Stimulated activated CD4-positive, alpha-beta T cell treated with anti-CD3 and anti-CD28 coated beads, TNF-alpha, amount 100 ng/mL, for 1 hour (primary cell): ENCODE results near the gene ZNF287.

ENCODE experiments used
- DNase-seq, 3 donors: peaks; one replicate each; pipeline ENCODE4 v3.0.0-alpha.2; 2020; ENCODE audit warnings: low read depth in 3 of 3, low spot score in 1 of 3

ZNF287 gene

DNA sequence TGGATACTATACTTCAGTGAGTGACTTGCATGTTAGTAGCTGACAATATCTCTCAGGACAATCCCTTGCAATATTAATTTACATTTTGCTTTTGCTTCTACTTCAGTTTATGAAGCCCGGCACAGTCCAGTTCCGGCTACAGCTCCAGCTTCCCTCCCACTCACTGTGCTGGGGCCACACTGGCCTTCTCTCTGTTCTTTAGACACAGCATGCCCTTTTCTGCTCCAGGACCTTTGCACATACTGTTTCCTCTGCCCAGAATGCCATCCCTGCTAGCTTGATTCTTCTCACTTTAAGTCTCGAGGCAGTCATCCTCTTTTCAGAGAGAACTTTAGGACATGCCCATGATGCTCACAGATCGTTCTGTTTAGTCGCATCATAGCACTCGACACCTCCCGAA lies 51.5 kb downstream of the ZNF287 start:
- DNase-seq: no peak

DNA sequence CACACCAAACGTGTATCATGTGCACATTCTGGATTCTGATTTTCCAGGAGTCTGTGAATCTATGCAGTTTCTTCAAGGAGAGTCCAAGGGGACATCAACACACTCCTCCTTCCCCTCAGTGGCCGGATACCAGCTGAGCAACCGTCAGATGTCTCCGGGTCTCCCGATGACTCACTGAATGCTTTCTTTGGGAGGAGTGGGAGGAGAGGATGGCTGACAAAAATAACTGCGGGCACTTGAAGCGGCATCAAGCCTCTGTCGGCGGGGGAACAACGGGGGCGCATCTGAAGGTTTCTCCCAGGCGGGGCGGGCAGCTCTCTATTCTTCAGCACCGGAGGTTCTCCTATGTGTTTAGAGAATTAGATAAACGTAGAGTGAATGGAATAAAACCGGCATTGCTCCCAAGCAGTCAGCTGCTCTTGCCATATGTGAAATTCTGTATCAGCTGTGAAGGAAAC lies 52.4 kb downstream of the ZNF287 start:
- DNase-seq: no peak

DNA sequence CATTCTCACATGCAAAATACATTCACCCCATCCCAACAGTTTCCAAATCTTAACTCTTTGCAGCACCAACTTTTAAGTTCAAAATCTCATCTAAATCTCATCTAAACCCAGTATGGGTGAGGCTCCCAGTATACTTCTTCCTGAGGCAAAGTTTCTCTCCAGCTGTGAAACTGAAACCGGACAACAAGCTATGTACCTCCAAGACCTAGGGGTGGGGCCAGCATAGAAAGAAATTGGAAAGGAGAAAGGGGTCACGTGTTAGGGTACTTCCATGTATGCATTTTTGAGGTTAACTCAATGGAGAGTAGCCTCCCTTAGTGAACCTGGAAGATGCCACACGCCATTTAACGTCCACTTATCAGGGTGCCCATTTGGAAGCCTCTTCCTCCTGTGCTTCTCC lies 53.1 kb downstream of the ZNF287 start:
- DNase-seq: no peak

DNA sequence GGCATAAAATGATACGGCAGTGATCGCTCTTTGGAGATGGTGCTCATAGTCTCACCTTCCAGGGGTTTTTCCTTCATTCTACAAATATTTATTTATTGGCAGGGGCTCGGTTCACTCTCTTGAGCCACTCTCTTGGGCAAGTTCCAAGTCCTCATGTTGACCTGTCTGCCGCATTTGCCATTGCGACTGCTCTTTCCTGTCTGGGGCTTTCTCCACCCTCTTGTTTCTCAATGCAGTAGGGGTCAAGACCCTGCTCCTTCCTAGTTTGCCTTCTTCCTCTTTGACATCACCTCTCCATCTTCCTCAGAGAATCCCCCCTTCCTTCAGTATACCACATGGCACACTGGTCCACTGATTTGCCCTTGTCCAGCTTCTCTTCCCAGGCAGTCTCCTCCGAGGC lies 55.1 kb downstream of the ZNF287 start:
- DNase-seq: no peak

DNA sequence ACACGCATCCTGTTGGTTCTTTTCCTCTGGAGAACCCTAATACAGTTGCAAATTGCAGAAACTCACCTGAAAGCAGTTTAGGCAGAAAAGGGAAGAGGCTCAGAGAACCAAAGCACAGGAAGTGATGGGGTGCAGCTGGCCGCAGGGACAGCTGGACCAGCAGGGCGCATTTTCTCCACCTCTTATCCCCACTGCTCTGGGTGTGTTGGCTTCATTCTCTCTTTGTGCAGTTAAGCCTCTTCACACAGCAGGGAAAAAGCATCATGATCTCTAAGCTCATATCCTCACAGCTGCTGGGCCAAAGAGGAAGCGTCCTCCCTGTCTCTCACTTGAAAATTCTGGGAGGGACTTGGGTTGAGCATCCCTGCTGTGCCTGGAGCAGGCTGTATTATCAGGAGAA lies 57.0 kb downstream of the ZNF287 start:
- no peak for DNase-seq

DNA sequence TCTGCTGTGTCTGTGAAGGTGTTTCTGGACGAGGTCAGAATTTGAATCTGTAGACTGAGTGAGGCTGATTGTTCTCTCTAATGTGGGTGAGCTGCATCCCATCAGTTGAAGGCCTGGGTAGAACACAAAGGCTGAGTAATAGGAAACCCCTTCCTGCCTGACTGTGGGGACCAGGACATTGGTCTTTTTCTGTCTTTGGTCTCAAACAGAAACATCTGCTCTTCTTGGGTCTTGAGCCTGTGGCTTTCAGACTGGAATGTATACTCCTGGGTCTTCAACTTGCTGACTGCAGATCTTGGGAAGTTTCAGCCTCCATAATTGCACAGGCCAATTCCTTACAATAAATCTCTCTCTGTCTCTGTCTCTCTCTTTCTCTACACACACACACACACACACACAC lies 57.4 kb downstream of the ZNF287 start:
- no peak for DNase-seq

DNA sequence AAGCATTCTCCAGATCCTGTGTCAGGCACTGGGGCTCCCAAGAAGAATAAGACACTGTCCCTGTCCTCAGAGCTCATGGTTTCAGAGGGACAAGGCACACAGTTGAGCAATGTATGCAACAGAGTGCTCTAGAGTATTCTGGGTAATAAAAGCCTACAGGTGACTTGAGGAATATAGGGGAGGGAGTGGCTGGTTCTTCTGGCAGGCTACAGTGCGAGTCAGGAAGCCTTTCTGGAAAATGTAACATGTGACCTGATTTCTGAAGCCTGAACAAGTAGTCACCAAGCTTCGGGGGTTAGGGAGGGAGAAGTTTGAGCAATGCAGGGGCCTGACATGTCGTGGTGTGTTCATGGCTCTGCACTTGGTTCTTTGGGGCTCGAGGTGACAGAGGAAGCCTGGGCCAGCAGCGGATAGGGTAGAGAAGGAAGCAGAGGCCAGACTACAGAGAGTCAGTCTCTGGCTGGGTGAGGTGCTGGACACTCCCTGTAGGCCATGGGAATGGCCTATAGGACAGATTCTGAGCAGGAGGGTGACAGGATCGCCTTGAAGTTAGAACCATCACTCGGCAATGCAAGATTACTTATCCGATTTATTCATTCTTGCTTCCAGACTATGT lies 61.0 kb downstream of the ZNF287 start:
- no peak for DNase-seq

DNA sequence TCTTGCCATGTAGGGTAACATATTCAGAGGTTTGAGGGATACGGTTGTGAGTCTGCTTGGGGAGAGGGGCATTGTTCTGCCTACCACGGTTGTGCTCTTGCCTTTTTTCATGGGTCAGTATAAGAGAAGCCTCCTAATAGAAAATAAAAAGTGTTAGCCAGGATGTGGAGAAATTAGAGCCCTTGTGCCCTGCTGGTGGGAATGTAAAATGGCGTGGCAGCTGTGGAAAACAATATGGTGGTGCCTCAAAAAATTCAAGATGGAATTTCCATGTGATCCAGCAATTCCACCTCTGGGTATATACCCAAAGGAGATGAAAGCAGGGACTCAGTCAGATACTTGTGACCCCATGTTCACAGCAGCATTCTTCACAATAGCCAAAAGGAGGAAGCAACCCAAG lies 62.8 kb downstream of the ZNF287 start:
- DNase-seq: no peak

DNA sequence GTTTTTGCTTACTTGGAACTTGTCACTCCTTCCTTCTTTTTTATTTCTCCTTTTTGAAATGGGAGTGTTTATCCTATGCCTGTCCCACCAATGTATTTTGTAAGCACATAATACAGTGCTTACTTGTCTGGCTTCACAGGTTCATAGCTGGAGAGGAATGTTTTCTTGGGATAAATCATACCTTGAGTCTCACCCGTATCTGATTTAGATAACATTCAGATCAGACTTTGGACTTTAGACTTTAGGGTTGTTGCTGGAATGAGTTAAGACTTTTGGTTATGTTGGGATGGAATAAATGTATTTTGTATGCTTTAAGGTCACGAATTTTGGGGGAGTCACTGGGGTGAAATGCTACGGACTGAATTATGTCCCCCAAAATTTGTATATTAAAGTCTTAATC lies 64.0 kb downstream of the ZNF287 start:
- DNase-seq: no peak
